Neural progenitor cell (in vitro differentiated cells): ENCODE results near the gene GRK3.

Experiments used
- CTCF ChIP-seq: fragments of 200-600 bp; sonication (generic); IDR thresholded peaks from 2 replicates; pipeline ENCODE4 v1.5.1; 2017; ENCODE audit warnings: antibody characterized with exemption, mild to moderate bottlenecking
- EZH2 ChIP-seq: fragments of 200-600 bp; sonication (generic); IDR thresholded peaks from 2 replicates; pipeline ENCODE4 v1.6.1; 2017; ENCODE audit warnings: antibody characterized with exemption, mild to moderate bottlenecking, moderate library complexity

GRCh38 chr22:25764270-25765015, 200.0 kb downstream of the GRK3 start:
- peak; percentile 43 for TF ChIP-seq CTCF
- no peak for TF ChIP-seq EZH2
